GM19193 (cell line): ENCODE data around the gene PLCB1.

Experiments
- POLR2A ChIP-seq: IDR thresholded peaks from 4 replicates; pipeline ENCODE4 v1.6.1; 2011; ENCODE audit not compliant: insufficient read depth, insufficient read length; ENCODE audit errors: extremely low read depth

Gene PLCB1

GRCh38 chr20:8131598-8132483, at the start of gene PLCB1:
Gene PLCB1, plus strand, starts transcription at chr20:8132266. Its CDS starts 386 bp downstream, at chr20:8132652.
- TF ChIP-seq POLR2A = no peak

GRCh38 chr20:8082989-8083388, 49.1 kb upstream of the PLCB1 start:
- no peak for TF ChIP-seq POLR2A

- TF ChIP-seq POLR2A = no peak
Measured at GRCh38 chr20:8089668-8090067, 42.4 kb upstream of the PLCB1 start.

DNA sequence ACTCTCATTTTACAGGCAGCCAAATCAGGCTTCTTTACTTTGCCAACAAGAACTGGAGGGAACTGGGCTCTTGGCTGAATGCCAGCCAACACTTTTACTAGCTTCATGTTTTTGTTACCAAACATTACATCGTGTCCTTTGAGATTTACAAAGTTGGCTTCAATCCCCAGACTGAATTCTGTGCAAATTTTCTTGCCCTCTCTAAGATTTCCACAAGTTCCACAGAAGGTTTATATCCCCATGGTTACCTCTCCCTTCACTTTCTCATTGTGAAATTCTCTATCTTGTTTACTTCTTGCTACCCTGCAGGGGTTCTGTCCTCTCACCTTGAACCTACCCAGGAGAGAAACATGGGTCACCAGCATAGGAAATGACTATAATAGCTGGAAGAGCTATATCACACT, 37.6 kb upstream of the PLCB1 start:
- TF ChIP-seq POLR2A = no peak

DNA sequence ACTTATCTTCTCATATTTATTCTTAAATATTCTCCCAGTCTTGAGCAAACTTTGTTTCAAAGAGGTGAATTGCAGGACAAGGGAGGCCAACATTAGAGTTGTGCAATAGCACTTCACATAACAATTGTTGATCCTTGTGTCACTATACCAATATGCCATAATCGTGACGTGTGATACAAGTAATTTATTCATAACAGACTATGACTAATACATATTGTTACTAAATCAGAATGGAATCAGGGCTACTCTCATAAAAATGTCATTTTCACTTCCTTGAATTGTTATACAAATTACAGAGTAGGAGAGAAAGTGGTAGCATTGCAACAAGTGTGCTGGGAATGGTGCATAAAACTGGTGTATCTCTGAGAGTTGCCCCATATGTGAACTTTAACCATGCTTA, 37.2 kb upstream of the PLCB1 start:
- TF ChIP-seq POLR2A = no peak

DNA sequence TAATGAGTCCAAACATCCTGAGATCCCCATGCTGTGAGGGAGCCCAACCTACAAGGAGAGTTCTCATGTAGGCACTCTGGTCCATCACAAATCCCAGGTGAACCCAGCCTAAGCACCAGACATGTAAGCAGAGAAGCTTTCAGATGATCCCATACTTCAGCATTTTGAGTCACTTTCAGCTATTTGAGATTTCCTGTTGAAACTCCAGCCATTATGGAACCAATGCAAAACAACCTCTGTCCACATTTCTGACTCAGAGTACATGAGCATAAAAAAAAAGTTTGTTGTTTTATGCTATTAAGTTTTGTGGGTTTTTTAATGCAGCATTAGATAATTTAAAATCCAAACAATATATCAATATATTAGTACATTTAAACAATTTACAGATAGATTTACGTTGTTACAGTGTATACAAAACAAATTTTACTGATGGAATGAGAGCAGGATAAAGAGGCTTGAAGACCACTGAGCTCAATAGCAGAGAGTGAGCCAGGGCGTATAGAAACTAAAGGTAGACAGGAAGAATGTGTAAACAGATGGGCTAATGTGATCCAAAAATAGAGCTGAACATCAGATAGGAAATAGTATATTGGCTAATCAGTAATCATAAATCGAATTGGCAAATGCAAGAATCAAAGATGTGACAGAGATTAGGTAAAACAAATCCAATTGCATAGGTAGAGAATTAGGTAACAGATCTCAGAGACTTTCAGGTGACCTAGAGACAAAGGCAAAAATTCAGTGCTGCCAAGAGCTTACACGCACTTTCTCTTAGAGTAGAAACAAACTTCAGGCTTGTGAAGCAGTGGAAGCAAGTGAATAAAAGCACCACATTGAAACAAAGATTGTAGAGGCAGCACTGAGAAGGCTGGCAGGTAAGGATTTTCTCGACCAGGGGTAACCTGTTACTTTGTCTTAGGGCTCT, 36.2 kb upstream of the PLCB1 start:
- TF ChIP-seq POLR2A = no peak

- TF ChIP-seq POLR2A = no peak
Measured at GRCh38 chr20:8097307-8097706, 34.8 kb upstream of the PLCB1 start.

- no peak for TF ChIP-seq POLR2A
Measured at GRCh38 chr20:8104252-8104651, 27.8 kb upstream of the PLCB1 start.

GRCh38 chr20:8115436-8115835, 16.6 kb upstream of the PLCB1 start:
- TF ChIP-seq POLR2A = no peak

- no peak for TF ChIP-seq POLR2A
Measured at GRCh38 chr20:8116067-8116811, 15.8 kb upstream of the PLCB1 start.

DNA sequence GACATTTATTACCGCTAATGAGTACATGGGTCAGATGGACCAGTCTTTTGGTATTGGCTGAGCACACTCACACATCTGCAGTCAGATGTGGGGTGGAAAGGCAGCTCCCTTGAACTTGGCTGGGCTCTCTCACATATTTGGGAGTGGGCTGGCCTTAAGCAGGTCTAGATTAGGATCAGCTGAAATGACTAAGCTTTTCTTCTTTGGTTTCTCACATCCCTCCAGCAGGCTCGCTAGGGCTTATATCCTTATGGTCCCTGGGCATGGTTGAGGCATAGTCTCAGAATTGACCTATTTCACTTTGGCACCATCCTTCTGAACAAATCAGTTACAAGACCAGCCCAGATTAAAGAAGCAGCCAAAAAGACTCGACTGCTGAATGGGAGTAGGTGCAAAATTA, 14.4 kb upstream of the PLCB1 start:
- no peak for TF ChIP-seq POLR2A

GRCh38 chr20:8118039-8118438, 14.0 kb upstream of the PLCB1 start:
- no peak for TF ChIP-seq POLR2A

GRCh38 chr20:8118760-8119159, 13.3 kb upstream of the PLCB1 start:
- TF ChIP-seq POLR2A = no peak

DNA sequence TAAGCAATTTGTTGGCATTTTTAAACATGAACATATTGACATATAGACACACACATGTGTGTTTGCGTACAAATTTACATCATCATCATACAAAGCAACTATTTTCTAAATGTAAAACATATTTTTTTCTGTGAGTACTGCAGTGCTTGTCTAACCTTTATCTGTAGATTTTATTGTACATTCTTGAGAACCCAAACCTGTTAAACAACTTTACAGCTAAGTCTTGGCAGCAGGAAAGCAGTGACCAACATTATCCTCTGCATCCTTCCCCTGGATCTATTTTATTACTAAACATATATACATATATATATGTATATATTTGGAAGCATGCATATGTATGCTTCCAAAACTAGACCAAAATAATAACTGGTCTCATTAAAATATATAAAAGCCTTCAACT, 10.4 kb upstream of the PLCB1 start:
- no peak for TF ChIP-seq POLR2A

- TF ChIP-seq POLR2A = no peak
Measured at GRCh38 chr20:8124639-8125038, 7.4 kb upstream of the PLCB1 start.
